Calu3 (cell line): ENCODE data around the gene IL6ST. TPM values are rescaled to one million over a fixed set of nuclear protein-coding genes. Genes with fewer than 3 reads are reported as not detected.
"Not testable (repeated sequence)": the region's sequence is repeated elsewhere in the genome, so short reads cannot be mapped to it uniquely, and the experiment has no call there.

Experiments
- BruUV-seq: library from RNA; stranded (reverse); fragments of 400-500 nt; replicated peaks from 2 replicates; lab custom pipeline; 2021; lab: Mats Ljungman, UMichigan
- CTCF ChIA-PET: fragments of 300-600 bp; sonication (Branson Sonifier 250); formaldehyde crosslinking; loops from one replicate; lab custom pipeline; 2022; ENCODE audit warnings: antibody characterized with exemption; lab: Charles Lee
- DNase-seq: peaks from one replicate; pipeline ENCODE4 v3.0.0; 2022
- H3K27ac Mint-ChIP-seq: one replicate; pipeline ENCODE4 v1.8.0; 2022; ENCODE audit warnings: mixed read lengths; ENCODE audit not compliant: unreplicated experiment
- H3K27me3 Mint-ChIP-seq: one replicate; pipeline ENCODE4 v1.8.0; 2022; ENCODE audit warnings: mixed read lengths; ENCODE audit not compliant: unreplicated experiment
- H3K36me3 Mint-ChIP-seq: one replicate; pipeline ENCODE4 v1.8.0; 2022; ENCODE audit warnings: mild to moderate bottlenecking, moderate library complexity, mixed read lengths; ENCODE audit not compliant: insufficient read depth, unreplicated experiment
- H3K4me1 Mint-ChIP-seq: one replicate; pipeline ENCODE4 v1.8.0; 2022; ENCODE audit warnings: mild to moderate bottlenecking, low read depth, mixed read lengths; ENCODE audit not compliant: unreplicated experiment
- H3K4me3 Mint-ChIP-seq: one replicate; pipeline ENCODE4 v1.8.0; 2022; ENCODE audit warnings: mild to moderate bottlenecking, low read depth, moderate library complexity, mixed read lengths; ENCODE audit not compliant: unreplicated experiment
- H3K9me3 Mint-ChIP-seq: one replicate; pipeline ENCODE4 v1.8.0; 2022; ENCODE audit warnings: low read depth, mixed read lengths; ENCODE audit not compliant: unreplicated experiment
- intact Hi-C: fragments of 100-400 bp; cut with micrococcal nuclease; formaldehyde crosslinking; loops from one replicate; pipeline ENCODE4 v1.10.0; 2022; ENCODE audit not compliant: unreplicated experiment
- total RNA-seq: library from RNA; stranded (reverse); gene quantifications from 2 replicates; pipeline ENCODE4 v1.2.3, GENCODE V29; 2022
- TF ChIP-seq, protein P1 (sequence below): fragments of 200-600 bp; IDR thresholded peaks from one replicate; pipeline ENCODE4 v1.8.0; 2022; ENCODE audit warnings: antibody characterized with exemption; ENCODE audit not compliant: unreplicated experiment

Gene IL6ST
- total RNA-seq, 1 experiment from 2014 or later = 100 TPM

DNA sequence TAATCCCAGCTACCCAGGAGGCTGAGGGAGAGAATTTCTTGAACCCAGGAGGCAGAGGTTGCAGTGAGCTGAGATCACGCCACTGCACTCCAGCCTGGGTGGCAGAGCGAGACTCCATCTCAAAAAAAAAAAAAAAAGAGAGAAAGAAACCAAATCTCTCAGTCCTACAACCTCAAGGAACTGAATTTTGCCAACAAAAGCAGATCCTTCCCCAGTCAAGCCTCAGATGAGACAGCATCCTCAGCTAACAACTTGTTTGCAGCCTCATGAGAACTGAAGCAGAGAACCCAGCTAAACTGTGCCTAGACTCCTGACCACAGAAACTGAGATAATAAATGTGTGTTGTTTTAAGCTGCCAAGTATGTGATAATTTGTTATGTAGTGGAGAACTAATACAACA, 7.5 kb upstream of the IL6ST start:
- no peak overlapping the region for H3K4me3 Mint-ChIP-seq
- no TSS peak for BruUV-seq
- TF ChIP-seq, protein P1, sequence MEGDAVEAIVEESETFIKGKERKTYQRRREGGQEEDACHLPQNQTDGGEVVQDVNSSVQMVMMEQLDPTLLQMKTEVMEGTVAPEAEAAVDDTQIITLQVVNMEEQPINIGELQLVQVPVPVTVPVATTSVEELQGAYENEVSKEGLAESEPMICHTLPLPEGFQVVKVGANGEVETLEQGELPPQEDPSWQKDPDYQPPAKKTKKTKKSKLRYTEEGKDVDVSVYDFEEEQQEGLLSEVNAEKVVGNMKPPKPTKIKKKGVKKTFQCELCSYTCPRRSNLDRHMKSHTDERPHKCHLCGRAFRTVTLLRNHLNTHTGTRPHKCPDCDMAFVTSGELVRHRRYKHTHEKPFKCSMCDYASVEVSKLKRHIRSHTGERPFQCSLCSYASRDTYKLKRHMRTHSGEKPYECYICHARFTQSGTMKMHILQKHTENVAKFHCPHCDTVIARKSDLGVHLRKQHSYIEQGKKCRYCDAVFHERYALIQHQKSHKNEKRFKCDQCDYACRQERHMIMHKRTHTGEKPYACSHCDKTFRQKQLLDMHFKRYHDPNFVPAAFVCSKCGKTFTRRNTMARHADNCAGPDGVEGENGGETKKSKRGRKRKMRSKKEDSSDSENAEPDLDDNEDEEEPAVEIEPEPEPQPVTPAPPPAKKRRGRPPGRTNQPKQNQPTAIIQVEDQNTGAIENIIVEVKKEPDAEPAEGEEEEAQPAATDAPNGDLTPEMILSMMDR = no peak
- H3K9me3 Mint-ChIP-seq = no peaks in the 10 kb centered on the region
- H3K27ac Mint-ChIP-seq = no peak overlapping the region
- CTCF ChIA-PET = no interaction called here
- peaks cover 5% of the 10 kb centered on the region for H3K36me3 Mint-ChIP-seq
- peaks cover 26% of the 10 kb centered on the region for H3K4me1 Mint-ChIP-seq
- intact Hi-C loops = no loop called here
- no peak for DNase-seq
- H3K27me3 Mint-ChIP-seq = no peaks in the 10 kb centered on the region

DNA sequence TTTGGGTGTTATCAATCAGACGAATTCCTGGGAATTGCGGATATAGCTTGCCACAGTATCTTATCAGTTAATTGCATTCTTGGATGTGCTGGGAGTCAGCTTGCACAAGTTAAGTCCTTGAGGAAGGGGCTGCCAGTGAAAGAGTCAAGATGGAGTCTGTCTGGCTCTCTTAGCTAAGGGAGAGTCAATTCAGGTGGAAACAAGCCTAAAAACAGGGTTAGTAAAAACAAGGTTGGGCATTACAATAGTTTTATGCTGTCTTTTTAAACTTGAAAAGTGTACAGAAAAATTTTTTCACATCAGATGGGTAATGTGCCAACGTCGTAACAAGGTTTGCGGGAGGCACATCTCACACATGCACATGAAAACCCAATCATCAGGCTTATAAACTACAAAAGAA, 5.5 kb upstream of the IL6ST start:
- H3K36me3 Mint-ChIP-seq, intact Hi-C loops, BruUV-seq, H3K27ac Mint-ChIP-seq, H3K27me3 Mint-ChIP-seq, CTCF ChIA-PET, H3K4me3 Mint-ChIP-seq, H3K9me3 Mint-ChIP-seq, DNase-seq: not testable (repeated sequence)
- peaks cover 26% of the 10 kb centered on the region for H3K4me1 Mint-ChIP-seq

DNA sequence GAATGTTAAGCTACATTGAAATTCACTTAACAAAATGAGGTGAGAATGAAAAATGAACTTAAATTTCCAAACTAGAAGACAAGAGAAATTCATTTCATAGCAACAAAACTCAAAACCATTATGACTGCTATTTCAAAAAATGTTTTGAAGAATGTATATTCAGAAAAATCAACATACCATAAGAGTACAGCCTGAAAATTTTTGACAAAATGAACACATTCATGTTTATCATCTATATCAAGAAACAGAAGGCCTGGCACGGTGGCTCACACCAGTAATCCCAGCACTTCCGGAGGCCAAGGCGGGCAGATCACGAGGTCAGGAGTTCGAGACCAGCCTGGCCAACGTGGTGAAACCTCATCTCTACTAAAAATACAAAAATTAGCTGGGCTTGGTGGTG, 4.2 kb upstream of the IL6ST start:
- TF ChIP-seq, protein P1 = no peak
- no TSS peak for BruUV-seq
- intact Hi-C loops = no loop called here
- H3K27me3 Mint-ChIP-seq = no peaks in the 10 kb centered on the region
- H3K9me3 Mint-ChIP-seq = no peaks in the 10 kb centered on the region
- H3K4me1 Mint-ChIP-seq = peaks cover 24% of the 10 kb centered on the region
- H3K4me3 Mint-ChIP-seq = no peak overlapping the region
- no peak overlapping the region for H3K27ac Mint-ChIP-seq
- peaks cover 21% of the 10 kb centered on the region for H3K36me3 Mint-ChIP-seq
- CTCF ChIA-PET = no interaction called here
- DNase-seq = no peak

DNA sequence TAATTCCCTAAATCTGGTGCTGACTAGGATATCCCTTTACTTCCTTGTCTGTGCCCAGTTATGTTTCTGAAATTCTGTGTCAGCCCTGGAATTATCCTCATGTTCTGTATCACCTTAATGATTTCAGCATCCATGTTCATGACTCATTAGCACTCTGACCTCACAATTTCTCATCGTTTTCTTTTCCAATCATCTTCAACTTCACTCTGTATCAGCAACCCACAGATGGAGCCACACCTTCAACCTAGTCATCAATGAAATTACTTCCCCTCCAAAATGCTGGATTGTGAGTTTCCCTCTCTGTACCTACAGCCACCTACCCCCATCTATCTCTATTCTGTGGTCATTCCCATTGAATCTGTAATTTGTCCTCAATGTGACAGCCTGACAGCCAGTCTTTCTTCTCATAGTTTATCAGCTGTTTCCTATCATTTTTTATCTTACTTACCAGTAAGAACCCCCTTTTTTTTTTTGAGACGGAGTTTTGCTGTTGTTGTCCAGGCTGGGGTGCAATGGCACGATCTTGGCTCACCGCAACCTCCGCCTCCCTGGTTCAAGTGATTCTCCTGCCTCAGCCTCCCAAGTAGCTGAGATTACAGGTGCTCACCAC, 3.1 kb upstream of the IL6ST start:
- H3K27ac Mint-ChIP-seq = no peak overlapping the region
- DNase-seq = no peak
- no TSS peak for BruUV-seq
- H3K27me3 Mint-ChIP-seq = no peaks in the 10 kb centered on the region
- H3K4me3 Mint-ChIP-seq = no peak overlapping the region
- peaks cover 22% of the 10 kb centered on the region for H3K36me3 Mint-ChIP-seq
- CTCF ChIA-PET = no interaction called here
- peaks cover 16% of the 10 kb centered on the region for H3K4me1 Mint-ChIP-seq
- intact Hi-C loops = no loop called here
- TF ChIP-seq, protein P1 = no peak
- no peaks in the 10 kb centered on the region for H3K9me3 Mint-ChIP-seq
